HG02763 (cell line): Measurements from ENCODE around the gene C1orf116.

ENCODE experiments used
- ATAC-seq: cut with Tn5 transposase; IDR thresholded peaks from one replicate; pipeline ENCODE4 v1.9.1; 2021; ENCODE audit warnings: mild to moderate bottlenecking, moderate library complexity; ENCODE audit not compliant: unreplicated experiment

Gene C1orf116

DNA sequence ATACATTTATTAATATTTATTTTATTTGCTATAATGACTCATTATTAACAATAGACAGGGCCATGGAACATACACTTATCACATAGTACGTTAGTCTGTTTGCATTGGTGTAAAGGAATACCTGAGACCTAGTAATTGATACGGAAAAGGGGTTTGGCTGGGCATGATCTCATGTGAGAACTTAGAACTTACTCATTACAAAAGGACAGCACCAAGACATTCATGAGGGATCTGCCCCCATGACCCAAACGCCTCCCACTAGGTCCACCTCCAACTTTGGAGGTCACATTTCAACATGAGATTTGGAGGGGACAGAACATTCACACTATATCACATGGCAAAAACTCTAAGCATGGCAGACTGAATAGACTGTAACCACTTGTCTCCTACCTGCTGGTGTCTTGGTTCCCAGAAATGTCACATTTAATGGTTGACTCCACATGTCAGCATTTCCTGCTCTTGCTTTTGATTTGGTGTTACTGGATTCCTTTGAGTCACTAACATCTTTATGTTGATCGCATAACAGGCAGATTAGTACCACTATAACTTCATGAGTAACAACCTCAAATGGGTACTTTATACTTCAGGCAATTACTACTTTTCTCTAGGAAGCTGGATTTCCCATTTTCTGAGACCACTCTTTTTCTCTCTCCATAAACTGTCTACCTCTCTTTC, 3.5 kb upstream of the C1orf116 start:
- ATAC-seq, result no peak

DNA sequence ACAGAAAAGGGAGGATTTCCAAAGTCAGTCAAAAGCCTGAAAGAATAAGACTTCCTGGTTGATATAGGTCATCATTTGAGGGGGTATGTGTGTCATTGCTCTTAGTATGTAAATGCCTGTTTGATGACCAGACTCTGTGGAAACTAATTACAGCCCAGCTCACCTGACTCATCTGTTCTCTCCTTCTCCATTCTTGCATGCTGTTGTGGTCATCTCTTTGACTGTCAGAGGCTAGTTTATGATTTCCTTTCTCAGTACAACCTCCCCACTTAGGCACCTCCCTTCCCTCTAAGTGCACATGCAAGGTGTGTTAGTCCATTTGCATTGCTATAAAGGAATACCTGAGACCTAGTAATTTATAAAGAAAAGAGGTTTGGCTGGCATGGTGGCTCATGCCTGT, 2.4 kb upstream of the C1orf116 start:
- no peak for ATAC-seq

DNA sequence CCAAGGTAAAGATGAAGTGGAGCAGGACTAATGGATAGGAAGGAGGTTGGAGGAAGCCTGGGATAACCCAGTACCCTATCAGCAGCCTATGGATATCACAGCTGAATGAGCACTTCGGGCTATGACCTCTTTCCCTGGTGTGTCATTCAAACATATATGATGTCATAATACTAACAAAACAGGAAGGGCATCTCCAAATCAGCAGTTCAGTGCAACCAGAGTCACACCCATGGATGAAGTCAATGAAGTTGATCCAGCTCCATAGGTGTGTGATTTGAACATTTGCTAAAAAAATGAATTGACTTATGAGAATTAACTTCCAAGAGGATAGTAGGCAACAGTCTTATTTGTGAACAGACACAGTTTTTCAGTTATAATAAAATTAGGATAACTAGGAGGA, 1.7 kb upstream of the C1orf116 start:
- ATAC-seq, result no peak

DNA sequence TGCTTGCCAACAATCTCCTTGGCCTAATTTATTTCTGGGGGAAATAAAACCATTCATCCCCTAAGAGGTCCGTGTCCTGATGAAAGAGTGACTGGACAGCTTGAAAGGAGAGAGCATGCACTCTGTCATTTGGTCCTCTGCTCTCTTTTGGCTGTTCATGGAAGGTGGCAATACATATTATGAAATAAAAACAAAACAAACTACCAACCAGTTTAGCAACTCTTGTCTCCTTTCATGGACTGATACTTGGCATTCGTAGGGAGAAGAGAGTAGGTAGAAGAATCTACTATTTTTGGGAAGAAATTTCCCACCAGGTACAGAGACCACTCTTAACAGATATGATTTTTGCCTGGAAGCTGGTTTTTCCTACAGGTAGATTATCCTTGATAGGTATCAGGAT, 746 bp upstream of the C1orf116 start:
- ATAC-seq, result no peak

DNA sequence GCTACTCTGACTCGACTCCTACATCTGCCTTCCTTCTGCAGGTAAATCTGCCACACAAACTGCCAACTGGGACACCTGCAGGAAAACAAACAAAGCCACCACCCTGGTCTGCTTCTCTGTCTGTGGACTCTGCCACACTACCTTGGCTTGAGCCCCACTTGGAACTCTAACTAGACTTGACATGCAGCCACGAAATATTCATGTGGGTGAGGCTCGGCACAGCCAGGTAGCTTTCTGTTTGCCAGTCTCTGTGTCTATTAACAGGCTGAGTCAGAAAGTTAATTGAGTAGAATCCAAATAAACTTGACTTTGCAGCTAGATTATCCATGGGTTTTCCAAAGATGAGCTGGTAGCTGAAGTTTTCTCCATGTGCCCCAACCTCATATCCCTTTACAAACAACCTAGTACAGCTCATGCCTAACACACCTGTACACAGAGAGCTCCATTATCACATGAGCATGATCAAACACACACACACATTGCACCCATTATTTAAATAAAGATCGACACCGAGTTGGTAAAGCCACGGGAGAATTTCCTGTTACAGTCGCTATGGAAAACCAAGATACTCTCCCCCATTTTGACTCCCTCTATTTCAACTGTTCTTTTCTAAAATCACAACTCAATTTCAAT, 808 bp downstream of the C1orf116 start:
- no peak for ATAC-seq

DNA sequence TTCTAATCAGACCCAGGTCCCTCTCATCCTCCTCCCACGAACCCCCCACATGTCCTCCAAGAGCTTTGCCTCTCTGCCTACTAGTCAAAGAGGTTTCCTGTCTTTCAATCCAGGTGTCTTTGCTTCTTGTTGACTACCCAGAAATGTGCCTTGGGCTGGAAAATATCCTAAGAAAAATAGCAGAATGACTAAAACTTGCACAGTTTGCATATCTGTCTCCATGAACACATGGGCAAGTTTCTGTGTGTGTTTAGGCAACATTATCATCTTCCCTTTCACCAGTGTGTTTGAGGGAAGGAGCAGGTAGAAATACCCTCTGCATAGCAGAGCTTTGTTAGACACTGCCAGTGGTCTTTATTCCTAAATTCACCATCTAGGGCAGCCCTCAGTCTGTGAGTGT, 1.5 kb downstream of the C1orf116 start:
- ATAC-seq, result no peak

DNA sequence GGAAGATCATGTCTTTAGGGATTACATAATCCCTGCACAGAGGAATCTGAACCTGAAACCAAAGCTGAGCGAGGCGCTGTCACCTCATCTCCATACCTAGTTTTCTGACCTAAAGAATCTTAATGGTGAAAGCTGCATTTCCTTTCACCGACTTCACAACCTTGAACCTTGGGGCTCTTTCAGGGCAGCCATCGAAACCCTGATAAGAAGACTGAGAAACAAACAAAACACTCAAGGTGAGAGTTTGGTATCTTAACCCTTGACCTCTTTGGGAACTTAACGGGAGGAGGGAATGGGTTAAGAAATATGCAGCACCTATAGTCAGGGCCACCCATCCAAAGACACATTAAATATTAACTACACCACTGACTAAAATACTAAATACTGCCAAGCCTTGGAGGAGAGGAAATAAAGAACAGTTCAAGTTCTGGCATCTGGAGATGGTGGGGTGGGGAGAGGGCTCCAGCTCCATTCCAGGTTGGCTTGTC, 2.0 kb downstream of the C1orf116 start:
- no peak for ATAC-seq

DNA sequence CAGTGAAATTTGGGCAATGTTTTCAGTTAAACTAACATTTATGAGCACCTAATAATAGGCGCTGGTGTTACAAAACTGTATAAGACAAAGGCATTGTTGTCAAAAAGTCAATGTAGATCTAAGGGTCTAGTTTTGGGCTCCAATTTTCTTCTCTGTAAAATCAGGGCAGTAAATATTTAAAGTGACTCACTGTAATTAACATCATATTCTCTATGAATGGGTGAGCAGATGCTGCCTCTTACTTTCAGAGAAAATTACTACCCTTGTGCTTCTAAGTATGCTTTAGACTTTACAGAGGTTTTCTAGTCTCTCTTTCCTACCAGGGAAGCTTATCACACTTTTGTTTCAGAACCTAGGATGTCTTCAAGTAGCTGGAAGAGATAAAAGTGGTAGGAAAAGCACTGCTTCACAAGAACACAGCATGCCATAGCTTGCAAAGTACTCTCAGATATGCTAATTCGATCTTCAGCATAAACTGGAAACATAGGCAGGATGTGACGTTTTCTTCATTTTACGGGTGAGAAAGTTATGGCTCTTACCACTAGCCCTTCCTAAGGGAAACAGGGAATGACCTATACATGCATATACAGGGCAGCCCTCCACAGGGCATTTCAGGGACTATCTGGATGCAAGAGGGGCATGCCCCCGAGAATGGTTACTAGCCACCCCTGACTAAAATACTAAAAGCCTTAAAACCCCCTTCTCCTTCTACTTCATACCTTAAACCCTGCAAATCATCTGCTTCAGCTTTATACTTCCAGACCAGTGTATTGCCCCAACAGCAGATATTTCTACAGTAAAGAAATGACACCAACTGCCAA, 2.6 kb downstream of the C1orf116 start:
- ATAC-seq, result no peak

DNA sequence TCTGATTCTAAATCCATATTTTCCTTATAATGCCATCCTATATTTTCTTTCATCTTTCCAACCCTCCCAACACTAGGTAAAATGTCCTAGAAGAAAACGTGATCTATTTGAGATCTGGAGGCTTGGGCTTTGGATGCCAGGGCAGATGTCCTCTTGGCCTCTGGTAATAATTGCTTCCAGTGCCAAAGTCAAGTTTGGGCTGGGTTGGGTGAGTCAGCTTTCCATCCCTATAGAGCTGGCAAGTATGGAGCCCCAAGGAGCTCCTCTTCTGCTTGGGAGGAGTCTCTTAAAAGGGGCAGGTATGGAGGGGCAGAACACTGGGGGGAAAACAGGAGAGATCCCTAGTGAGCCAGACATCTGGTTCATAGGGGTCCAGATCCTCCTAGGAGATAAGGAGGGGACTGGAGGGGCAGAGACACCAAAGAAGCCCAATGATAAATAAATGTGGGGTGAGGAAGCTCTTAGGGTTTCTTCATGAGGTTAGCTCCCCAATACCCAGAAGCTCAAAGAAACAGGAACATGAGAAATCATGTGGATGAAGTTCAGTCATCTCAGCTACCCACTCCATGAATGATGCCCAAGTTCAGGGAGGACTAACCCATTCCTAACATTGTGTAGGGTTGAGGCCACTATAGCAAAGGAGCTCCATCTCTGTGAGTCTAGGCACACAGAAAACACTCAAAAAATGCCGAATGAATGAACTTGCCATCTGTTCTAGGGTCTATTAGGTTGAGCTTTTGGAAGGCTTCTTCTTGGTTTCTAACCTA, 3.5 kb downstream of the C1orf116 start:
- ATAC-seq, result no peak

DNA sequence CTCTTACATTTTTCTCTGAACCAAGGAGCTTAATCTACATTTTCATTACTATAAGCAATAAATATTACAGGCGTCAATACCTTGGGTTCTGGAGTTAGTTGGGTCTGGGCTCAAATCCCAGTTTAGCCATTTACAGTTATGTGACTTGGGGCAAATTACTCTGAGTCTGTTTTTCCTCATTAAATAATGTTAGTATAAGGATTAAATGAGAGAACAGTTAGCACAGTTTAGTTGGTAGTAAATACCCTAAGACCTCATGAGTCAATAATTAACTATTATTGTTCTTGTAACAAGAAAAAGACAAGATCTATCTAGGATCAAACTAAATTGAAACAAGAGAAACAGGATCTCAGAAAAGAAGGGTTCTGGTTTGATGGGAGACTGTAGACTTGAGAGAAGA, 4.6 kb downstream of the C1orf116 start:
- no peak for ATAC-seq

DNA sequence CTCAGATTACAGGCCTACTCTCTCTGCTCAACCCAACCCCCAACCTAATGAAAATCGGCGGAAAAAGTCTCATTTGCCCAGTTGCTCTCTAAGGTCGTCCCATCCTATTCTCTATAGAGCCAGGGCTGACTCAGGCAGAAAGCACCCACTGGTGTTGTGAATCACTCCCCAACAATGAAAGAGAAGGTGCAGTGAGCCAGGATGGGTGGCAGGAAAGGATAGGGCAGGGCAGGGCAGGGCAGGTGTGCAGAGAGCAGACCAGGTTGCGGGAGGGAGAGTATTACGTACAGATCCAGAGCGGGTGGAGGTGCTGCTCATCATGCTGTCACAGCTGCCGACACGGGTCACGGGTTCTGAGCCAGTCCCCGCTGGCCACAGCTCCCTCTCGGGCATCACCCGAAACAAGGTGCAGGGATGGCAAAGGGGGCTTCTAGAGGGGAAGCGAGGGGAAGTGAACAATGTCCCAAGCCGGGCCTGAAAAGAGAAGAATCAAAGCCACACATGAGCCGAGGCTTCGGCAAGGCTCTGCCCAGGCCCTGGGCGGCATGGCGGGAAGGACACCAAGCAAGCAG, 5.3 kb downstream of the C1orf116 start:
- ATAC-seq, result no peak

DNA sequence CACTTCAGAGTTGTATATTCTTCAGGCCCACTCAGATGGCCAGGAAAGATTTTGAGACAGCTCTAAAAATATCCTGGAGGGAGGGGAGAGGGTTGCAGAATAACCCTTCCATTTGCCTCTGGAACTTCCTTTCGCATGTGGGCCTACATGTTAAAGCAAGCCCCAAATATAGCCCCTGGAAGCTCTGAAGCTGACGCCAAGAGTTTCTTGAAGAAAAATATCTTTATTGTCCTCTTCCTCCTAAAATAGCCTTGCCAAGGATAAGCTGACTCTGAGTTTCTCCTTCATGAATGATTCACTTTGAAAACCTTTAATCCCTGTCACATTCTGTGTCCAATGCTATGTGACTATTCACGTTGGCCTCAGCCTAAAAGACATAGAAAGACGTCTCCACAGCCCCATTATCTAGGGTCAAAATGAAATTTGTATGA, 6.4 kb downstream of the C1orf116 start:
- ATAC-seq, result no peak

DNA sequence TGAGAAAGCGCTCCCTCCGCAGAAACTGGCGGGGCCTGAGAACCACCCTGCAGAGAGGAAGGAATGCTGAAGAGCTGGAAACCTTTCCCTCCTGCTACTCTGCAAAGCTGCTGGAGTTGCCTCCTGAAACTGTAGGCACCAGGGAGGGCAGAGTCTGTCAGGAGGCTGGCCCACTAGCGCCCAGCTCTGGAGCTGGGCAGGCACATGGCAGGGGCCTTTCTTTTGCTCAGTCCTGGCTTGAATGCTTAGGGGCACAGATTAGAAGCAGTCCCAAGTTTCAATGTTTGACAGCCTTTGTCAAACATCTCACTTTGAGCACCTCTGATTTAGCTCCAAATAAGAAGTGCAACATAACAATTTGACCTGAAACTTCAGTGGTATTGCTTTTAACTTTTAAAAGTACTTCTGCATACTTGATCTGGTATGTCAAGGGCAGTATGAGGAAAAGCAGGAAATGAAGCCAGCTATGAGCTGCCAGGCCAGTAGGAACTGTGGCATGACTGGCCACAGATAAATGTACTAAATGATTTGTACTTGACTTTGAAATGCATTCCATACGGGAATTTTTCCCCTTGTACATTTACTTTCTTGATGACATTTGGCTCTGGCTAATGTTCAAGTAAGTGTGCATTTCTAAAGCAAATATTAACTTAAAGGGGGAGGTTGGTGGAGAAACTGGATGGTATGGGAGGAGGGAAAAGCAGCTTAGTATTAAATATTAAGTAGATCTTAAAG, 7.2 kb downstream of the C1orf116 start:
- ATAC-seq, result no peak

DNA sequence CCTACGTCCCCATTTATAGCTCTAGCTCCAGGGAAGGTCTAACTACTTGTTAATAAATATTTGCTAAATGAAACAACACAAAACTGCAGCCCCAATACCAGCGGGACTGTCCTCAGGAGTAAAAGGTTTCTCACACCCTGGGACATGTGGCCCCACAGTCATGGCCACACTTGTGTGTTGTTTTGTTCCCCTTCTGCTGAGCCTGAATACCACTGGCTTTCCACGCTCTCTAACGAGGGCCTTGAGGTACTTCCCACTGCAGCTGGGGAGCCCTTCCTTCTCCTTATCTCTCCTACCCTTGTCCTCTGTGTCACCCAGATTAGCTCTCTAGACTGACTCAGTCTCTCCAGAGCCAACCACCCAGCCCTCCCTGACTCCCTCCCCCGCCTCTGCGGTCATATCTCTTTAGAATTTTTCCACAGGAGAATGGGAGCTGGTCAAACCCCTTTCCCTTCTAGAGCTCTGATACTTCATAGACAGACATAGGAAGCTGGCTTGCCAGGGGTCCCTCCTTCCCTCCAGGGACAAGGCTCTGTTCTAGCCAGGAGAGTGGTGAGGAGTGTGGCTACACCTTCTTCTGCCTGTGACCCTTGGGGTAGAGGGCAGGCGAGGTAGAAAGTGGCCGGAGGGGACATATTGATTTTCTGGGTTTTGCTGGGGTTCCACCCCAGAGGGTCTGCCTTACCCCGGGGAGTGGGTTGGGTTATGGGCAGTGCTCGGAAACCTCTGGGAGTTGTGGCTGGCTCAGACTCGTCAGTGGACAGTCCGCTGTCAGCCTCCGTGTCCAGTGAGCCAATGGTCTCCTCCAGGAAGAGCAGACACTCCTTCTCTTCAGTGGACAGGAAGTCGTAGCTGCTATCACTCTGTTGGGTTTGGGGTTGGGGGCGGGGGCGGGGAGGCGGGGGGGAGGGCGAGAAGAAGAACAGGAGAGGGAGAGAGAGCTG, 8.1 kb downstream of the C1orf116 start:
- ATAC-seq, result no peak

DNA sequence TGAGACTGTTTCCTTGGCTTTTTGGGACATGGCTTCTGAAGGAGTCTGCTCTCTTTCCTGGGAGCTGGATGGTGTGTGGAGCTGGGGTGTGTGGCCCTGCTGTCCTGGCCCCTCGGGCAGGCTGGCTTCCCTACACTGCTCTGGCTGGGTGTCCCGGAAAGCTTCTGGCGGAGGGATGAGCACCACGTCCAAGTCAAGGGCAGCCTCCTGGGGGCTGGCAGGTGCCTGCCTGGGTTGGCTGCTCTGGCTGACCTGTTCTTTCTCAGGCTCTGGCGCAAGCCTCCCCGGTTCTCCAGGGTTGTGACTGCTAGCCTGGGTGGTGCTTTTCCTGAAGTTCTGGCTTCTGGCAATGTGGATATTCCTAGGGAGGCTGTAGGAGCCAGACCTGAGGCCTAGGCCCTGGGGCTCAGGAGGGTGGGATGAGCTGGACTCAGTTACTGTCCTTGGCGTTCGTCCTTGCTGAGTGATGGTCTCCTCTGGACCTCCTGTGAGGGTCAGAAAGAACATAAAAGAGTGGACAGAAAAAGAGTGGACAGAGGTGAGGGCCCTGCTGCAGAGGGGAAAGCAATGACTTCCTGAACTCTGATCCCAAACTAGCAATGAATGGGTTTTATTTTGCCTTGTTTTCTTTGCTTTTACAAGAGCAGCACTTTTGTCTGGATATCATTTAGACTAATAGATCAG, 9.4 kb downstream of the C1orf116 start:
- no peak for ATAC-seq

DNA sequence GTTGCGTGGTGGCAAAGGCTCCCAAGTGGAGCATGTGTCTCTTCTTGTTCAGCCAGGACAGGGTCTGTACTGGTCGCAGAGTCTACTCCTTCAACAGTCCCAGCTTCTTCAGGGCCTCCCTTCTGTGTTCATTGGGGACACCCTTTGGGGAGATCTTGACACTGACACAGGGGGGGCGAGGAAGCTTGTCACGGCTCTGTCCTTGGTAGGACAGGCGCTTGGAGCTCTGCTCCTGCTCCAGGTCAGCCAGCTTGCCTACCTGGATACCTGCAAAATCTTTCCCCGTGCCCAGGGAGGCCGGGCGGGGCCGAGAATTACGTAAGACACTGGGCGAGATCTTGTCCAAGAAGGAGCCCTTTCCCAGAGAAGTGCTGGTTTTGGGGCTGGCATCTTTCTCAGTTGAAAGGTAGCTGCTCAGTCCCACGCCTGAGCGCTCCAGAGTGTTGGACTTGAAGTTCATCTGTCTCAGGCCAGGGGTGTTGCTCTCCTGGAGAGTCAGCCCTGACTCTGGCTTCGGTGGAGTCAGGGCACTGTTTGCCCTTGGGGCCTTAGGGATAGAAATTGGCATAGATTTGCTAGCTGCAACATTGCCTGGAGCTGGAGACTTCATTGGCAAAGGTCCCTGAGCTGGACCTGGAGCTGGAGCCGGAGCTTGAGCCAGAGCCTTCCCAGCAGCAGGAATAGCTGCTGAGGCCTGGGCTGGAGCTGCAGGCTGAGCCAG, 10.5 kb downstream of the C1orf116 start:
- ATAC-seq, result no peak

DNA sequence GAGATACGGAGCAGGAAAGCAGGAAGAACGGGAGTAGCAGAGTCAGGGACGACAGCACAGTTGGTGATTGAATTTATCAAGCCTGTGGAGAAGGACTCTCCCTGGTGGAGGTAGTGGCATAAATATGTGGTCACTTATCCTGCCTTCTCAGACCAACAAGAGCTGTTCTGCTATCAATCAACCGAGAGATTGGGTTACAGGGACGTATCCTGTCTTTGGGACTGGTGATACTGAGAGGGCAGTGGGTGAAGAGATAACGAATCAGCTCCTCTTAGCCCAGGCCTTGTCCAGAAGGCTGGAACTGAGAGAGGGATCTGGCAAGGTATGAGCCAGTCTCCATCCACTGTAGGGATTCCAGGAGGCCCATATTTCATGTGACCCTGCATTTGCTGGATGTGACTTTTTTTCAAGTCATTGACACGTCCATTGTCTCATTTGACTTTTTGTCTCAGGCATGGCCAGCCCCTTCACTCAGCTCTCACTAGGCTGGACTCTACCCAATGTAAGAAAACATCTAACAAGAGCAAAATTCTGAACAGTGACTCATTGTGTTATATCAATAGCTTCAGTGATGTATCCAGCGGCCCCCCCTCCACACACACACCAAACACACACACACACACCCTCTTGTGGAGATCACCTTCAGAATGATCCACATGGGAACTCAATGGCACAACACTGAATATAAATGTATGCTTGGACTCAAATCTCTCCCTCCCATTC, 11.3 kb downstream of the C1orf116 start:
- ATAC-seq, result no peak
